GM12878 (cell line): ENCODE measurements around the gene CHRM5. TPM values are rescaled to one million over a fixed set of nuclear protein-coding genes. Genes with fewer than 3 reads are reported as not detected.

Experiments
- ATAC-seq: fragments of 200-7000 bp; cut with Tn5 transposase; 3 replicates; pipeline ENCODE4 v1.9.1; 2020; ENCODE audit warnings: mild to moderate bottlenecking, moderate library complexity
- BruUV-seq: library from RNA; stranded (reverse); fragments of 400-500 nt; replicated peaks from 2 replicates; lab custom pipeline; 2021; lab: Mats Ljungman, UMichigan
- CTCF ChIA-PET: fragments of 300-600 bp; sonication (Branson Sonifier 250); formaldehyde crosslinking; extraction: SDS; loops from one replicate; lab custom pipeline; 2021; ENCODE audit warnings: inconsistent platforms; lab: Yijun Ruan, JAX
- POLR2A ChIA-PET: fragments of 350-600 bp; formaldehyde crosslinking; extraction: SDS; loops from one replicate; lab custom pipeline; 2021; ENCODE audit warnings: inconsistent platforms; lab: Charles Lee
- RAD21 ChIA-PET: fragments of 300-600 bp; sonication (Branson Sonifier 250); formaldehyde crosslinking; loops from one replicate; lab custom pipeline; 2023; ENCODE audit warnings: antibody characterized with exemption; ENCODE audit not compliant: unreplicated experiment; lab: Charles Lee
- SMC1A ChIA-PET: fragments of 300-600 bp; sonication (Branson Sonifier 250); formaldehyde crosslinking; loops from one replicate; lab custom pipeline; 2023; ENCODE audit not compliant: unreplicated experiment, uncharacterized antibody; lab: Charles Lee
- DNase-seq: peaks from one replicate; pipeline ENCODE4 v3.0.0-alpha.2; 2011; ENCODE audit warnings: low read depth, low spot score
- FAIRE-seq: peaks from 3 replicates; lab custom pipeline; 2011; peaks lifted over from hg19 to GRCh38; lab: Jason Lieb, UNC
- H2AFZ ChIP-seq: 2 replicates; pipeline ENCODE4 v1.6.0; 2011; ENCODE audit warnings: low read depth, low read length, control low read depth; ENCODE audit not compliant: control insufficient read depth
- H3K27ac ChIP-seq: 2 replicates; pipeline ENCODE4 v1.5.1; 2011; ENCODE audit warnings: control low read depth; ENCODE audit not compliant: control insufficient read depth, insufficient read depth
- H3K27me3 ChIP-seq, 2 experiments: replicated peaks in 1 of 2; 2 replicates each; pipeline versions ENCODE4 v1.6.0 to v1.6.1; 2011; ENCODE audit warnings: low read length in 1 of 2; ENCODE audit not compliant: control insufficient read depth in 2 of 2, insufficient read depth in 2 of 2
- H3K36me3 ChIP-seq, 2 experiments: 2 replicates each; pipeline ENCODE4 v1.5.1; 2011; ENCODE audit warnings: low read length in 1 of 2; ENCODE audit not compliant: control insufficient read depth in 2 of 2, insufficient read depth in 2 of 2
- H3K4me1 ChIP-seq: 2 replicates; pipeline ENCODE4 v1.6.1; 2011; ENCODE audit warnings: mild to moderate bottlenecking, low read length, moderate library complexity, mixed read lengths; ENCODE audit not compliant: control insufficient read depth, insufficient read depth
- H3K4me2 ChIP-seq: 2 replicates; pipeline ENCODE4 v1.6.0; 2011; ENCODE audit warnings: control low read depth; ENCODE audit not compliant: control insufficient read depth, insufficient read depth
- H3K4me3 ChIP-seq: fragments of 200-600 bp; sonication (generic); 2 replicates; pipeline ENCODE4 v1.5.1; 2016
- H3K79me2 ChIP-seq: 2 replicates; pipeline ENCODE4 v1.6.0; 2011; ENCODE audit warnings: low read length; ENCODE audit not compliant: control insufficient read depth, insufficient read depth
- H3K9ac ChIP-seq: 2 replicates; pipeline ENCODE4 v1.8.0; 2011; ENCODE audit warnings: low read length, control low read depth, mixed read lengths; ENCODE audit not compliant: control insufficient read depth, insufficient read depth
- H3K9me3 ChIP-seq: replicated peaks from 3 replicates; pipeline ENCODE4 v1.5.1; 2011; ENCODE audit warnings: mild to moderate bottlenecking, low read length; ENCODE audit not compliant: control insufficient read depth, insufficient read depth
- H4K20me1 ChIP-seq: 2 replicates; pipeline ENCODE4 v1.6.0; 2011; ENCODE audit not compliant: control insufficient read depth, insufficient read depth
- FOXM1 ChIP-seq: IDR thresholded peaks from 2 replicates; pipeline ENCODE4 v1.6.1; 2012; ENCODE audit warnings: low read depth, mild to moderate bottlenecking, inconsistent platforms, low read length, moderate library complexity
- HCFC1 ChIP-seq: fragments of 150-350 bp; IDR thresholded peaks from 2 replicates; pipeline ENCODE4 v1.6.1; 2014; ENCODE audit warnings: low read length
- HDAC6 ChIP-seq: fragments of 200-600 bp; sonication (generic); IDR thresholded peaks from one replicate; pipeline ENCODE4 v1.8.0; 2017; ENCODE audit warnings: antibody characterized with exemption; ENCODE audit not compliant: unreplicated experiment
- KDM1A ChIP-seq: fragments of 200-600 bp; sonication (generic); IDR thresholded peaks from 2 replicates; pipeline ENCODE4 v1.6.1; 2016; ENCODE audit warnings: borderline replicate concordance
- LARP7 ChIP-seq: fragments of 450-650 bp; IDR thresholded peaks from 2 replicates; pipeline ENCODE4 v1.6.1; 2017; ENCODE audit warnings: mild to moderate bottlenecking
- MEF2B ChIP-seq: fragments of 450-650 bp; IDR thresholded peaks from 2 replicates; pipeline ENCODE4 v1.6.1; 2018; ENCODE audit warnings: mild to moderate bottlenecking, moderate library complexity; ENCODE audit not compliant: partially characterized antibody, poor library complexity, severe bottlenecking
- POU2F2 ChIP-seq: IDR thresholded peaks from 3 replicates; pipeline ENCODE4 v1.6.1; 2011; ENCODE audit warnings: low read depth, mild to moderate bottlenecking, low read length, borderline replicate concordance
- SRF ChIP-seq, 2 experiments: IDR thresholded peaks; 2 replicates each; pipeline ENCODE4 v1.6.1; 2011; ENCODE audit warnings: low read depth in 2 of 2, low read length in 2 of 2, mild to moderate bottlenecking in 1 of 2, moderate library complexity in 1 of 2
- STAT1 ChIP-seq: fragments of 450-650 bp; conservative IDR thresholded peaks from 2 replicates; pipeline ENCODE4 v1.6.1; 2014; ENCODE audit warnings: antibody characterized with exemption, mild to moderate bottlenecking
- YBX1 ChIP-seq: fragments of 450-650 bp; IDR thresholded peaks from 2 replicates; pipeline ENCODE4 v1.6.1; 2016; ENCODE audit warnings: antibody characterized with exemption
- ZNF207 ChIP-seq: fragments of 450-650 bp; IDR thresholded peaks from 2 replicates; pipeline ENCODE4 v1.6.1; 2014; ENCODE audit warnings: antibody characterized with exemption, mild to moderate bottlenecking, borderline replicate concordance
- WGBS: methylation state at CpG from one replicate; pipeline ENCODE4 v1.1.6; 2016; ENCODE audit warnings: low lambda C conversion rate; ENCODE audit not compliant: insufficient replicate concordance, insufficient coverage; ENCODE audit errors: missing lambda C conversion rate; 5-methylcytosine and 5-hydroxymethylcytosine counted together
- in situ Hi-C: fragments of 300-500 bp; cut with MboI; formaldehyde crosslinking; loops from 9 replicates; pipeline ENCODE4 v1.14.3; 2018; ENCODE audit warnings: mixed read lengths
- intact Hi-C: fragments of 100-400 bp; cut with micrococcal nuclease; formaldehyde crosslinking; loops from one replicate; pipeline ENCODE4 v1.14.2; 2022; ENCODE audit not compliant: unreplicated experiment
- polyA plus RNA-seq, 11 experiments: library from polyadenylated mRNA; depleted of rRNA in 4 of 11; unstranded in 6 of 11; stranded (reverse) in 5 of 11; fragments of >200 nt; fragmentation: Nextera tagmentation in 4 of 11; fragmentation: Illumina TruSeq in 1 of 11; extraction: Ambion mirVana in 4 of 11; extraction: Trizol in 1 of 11; gene quantifications; 1 replicate in 1 of 11; 2 replicates in 10 of 11; pipeline versions ENCODE4 v1.2.1 to v1.2.3, GENCODE V29; 2011 to 2016; ENCODE audit warnings: inconsistent platforms in 2 of 11, missing spikeins in 2 of 11, low read depth in 1 of 11
- total RNA-seq, 4 experiments: library from RNA; depleted of rRNA in 3 of 4; stranded (reverse); fragments of >200 nt in 3 of 4; fragmentation: Illumina TruSeq in 1 of 4; extraction: Trizol in 1 of 4; gene quantifications; 2 replicates each; pipeline versions ENCODE4 v1.2.1 to v1.2.3, GENCODE V29; 2013 to 2021
- TF ChIP-seq, protein P1 (sequence below): IDR thresholded peaks from 2 replicates; pipeline ENCODE4 v1.6.1; 2011; ENCODE audit warnings: borderline replicate concordance, low read depth, mild to moderate bottlenecking, moderate library complexity, low read length; ENCODE audit not compliant: insufficient read depth, poor library complexity, severe bottlenecking
- TF ChIP-seq, protein P2 (sequence below): fragments of 450-650 bp; IDR thresholded peaks from 2 replicates; pipeline ENCODE4 v1.6.1; 2017; ENCODE audit warnings: mild to moderate bottlenecking, moderate library complexity
- TF ChIP-seq, protein P3 (sequence below): fragments of 450-650 bp; IDR thresholded peaks from 2 replicates; pipeline ENCODE4 v1.6.1; 2014; ENCODE audit warnings: mild to moderate bottlenecking

The CHRM5 gene
- total and polyA plus RNA-seq, 10 of the 15 experiments (the other 5 are each of a cell fraction or from before 2014, with no cell fraction given), result 0.01 to 0.10 (median 0.04) TPM; not detected in 6

DNA sequence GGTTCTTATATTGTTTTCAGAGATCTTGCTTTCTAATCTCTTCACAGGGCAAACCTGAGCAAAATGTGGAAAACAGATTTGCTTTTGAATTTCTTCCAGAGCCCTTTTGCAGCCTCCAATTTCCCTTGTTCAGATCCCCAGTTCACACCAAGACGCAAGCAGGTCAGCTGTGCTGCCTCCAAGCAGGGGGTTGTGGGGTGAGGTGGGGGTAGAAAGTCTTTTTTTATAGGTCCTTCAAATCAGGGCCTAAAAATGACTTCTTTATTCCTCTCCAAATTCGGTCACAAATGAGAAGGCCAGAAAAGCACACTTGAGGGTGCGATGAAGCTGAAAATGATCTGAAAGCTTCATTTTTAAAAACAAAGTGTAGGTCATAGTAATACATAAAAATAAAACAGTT, 97.0 kb downstream of the CHRM5 start:
- no peaks in the 10 kb centered on the region for H3K36me3 ChIP-seq
- DNase-seq (no peak), ATAC-seq (no peak), FAIRE-seq (no peak)
- H3K9ac ChIP-seq, result no peak overlapping the region
- H3K9me3 ChIP-seq, result no peaks in the 10 kb centered on the region
- ChIA-PET CTCF (interaction anchor here (0.7 to 1.3 kb wide), 3 partner anchors 30 to 522 kb away, joined by 3 read pairs; no protein-coding TSS in a partner anchor), SMC1A (interaction anchor here (0.5 to 1.4 kb wide), 2 partner anchors 42 to 143 kb away, joined by 3 read pairs; no protein-coding TSS in a partner anchor), POLR2A (no interaction called here), RAD21 (interaction anchor here (1.2 kb wide), 1 partner anchor 145 kb away, joined by 3 read pairs; the partner anchor contains the start of gene KATNBL1)
- no peak overlapping the region for H3K4me3 ChIP-seq
- no peak for TF ChIP-seq LARP7
- TF ChIP-seq, protein P1, sequence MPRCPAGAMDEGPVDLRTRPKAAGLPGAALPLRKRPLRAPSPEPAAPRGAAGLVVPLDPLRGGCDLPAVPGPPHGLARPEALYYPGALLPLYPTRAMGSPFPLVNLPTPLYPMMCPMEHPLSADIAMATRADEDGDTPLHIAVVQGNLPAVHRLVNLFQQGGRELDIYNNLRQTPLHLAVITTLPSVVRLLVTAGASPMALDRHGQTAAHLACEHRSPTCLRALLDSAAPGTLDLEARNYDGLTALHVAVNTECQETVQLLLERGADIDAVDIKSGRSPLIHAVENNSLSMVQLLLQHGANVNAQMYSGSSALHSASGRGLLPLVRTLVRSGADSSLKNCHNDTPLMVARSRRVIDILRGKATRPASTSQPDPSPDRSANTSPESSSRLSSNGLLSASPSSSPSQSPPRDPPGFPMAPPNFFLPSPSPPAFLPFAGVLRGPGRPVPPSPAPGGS, result no peak
- TF ChIP-seq HDAC6, result no peak
- TF ChIP-seq SRF (IDR thresholded peaks at IDR 0.05; ENCODE audit: low read depth in 2 of 2, low read length in 2 of 2), result no peak
- TF ChIP-seq MEF2B, result no peak
- no peak for TF ChIP-seq YBX1
- TF ChIP-seq, protein P2, sequence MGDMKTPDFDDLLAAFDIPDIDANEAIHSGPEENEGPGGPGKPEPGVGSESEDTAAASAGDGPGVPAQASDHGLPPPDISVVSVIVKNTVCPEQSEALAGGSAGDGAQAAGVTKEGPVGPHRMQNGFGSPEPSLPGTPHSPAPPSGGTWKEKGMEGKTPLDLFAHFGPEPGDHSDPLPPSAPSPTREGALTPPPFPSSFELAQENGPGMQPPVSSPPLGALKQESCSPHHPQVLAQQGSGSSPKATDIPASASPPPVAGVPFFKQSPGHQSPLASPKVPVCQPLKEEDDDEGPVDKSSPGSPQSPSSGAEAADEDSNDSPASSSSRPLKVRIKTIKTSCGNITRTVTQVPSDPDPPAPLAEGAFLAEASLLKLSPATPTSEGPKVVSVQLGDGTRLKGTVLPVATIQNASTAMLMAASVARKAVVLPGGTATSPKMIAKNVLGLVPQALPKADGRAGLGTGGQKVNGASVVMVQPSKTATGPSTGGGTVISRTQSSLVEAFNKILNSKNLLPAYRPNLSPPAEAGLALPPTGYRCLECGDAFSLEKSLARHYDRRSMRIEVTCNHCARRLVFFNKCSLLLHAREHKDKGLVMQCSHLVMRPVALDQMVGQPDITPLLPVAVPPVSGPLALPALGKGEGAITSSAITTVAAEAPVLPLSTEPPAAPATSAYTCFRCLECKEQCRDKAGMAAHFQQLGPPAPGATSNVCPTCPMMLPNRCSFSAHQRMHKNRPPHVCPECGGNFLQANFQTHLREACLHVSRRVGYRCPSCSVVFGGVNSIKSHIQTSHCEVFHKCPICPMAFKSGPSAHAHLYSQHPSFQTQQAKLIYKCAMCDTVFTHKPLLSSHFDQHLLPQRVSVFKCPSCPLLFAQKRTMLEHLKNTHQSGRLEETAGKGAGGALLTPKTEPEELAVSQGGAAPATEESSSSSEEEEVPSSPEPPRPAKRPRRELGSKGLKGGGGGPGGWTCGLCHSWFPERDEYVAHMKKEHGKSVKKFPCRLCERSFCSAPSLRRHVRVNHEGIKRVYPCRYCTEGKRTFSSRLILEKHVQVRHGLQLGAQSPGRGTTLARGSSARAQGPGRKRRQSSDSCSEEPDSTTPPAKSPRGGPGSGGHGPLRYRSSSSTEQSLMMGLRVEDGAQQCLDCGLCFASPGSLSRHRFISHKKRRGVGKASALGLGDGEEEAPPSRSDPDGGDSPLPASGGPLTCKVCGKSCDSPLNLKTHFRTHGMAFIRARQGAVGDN, result no peak
- no peak for TF ChIP-seq ZNF207
- TF ChIP-seq STAT1, result no peak
- TF ChIP-seq, protein P3, sequence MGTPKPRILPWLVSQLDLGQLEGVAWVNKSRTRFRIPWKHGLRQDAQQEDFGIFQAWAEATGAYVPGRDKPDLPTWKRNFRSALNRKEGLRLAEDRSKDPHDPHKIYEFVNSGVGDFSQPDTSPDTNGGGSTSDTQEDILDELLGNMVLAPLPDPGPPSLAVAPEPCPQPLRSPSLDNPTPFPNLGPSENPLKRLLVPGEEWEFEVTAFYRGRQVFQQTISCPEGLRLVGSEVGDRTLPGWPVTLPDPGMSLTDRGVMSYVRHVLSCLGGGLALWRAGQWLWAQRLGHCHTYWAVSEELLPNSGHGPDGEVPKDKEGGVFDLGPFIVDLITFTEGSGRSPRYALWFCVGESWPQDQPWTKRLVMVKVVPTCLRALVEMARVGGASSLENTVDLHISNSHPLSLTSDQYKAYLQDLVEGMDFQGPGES, result no peak
- TF ChIP-seq FOXM1, result no peak
- TF ChIP-seq KDM1A, result no peak
- no peak for TF ChIP-seq HCFC1
- TF ChIP-seq POU2F2, result no peak
- no peaks in the 10 kb centered on the region for H3K27me3 ChIP-seq
- H2AFZ ChIP-seq, result no peak overlapping the region
- WGBS, result 85% methylated on average over 3 of the region's 3 CpGs
- no peaks in the 10 kb centered on the region for H3K4me1 ChIP-seq
- no peak overlapping the region for H3K27ac ChIP-seq
- H3K4me2 ChIP-seq, result no peak overlapping the region
- BruUV-seq, result no TSS peak
- in situ Hi-C loops, result loop anchor here (5.0 to 25.0 kb wide), 2 partner anchors 152 to 522 kb away; partner anchors contain the start of gene GOLGA8B
- no peaks in the 10 kb centered on the region for H3K79me2 ChIP-seq
- H4K20me1 ChIP-seq, result no peaks in the 10 kb centered on the region
- intact Hi-C loops, result loop anchor here (10.0 kb wide), 1 partner anchor 520 kb away; the partner anchor contains the start of gene GOLGA8B
